HepG2 (cell line): ENCODE results near the gene ABHD11. TPM values are rescaled to one million over a fixed set of nuclear protein-coding genes. Genes with fewer than 3 reads are reported as not detected.

ENCODE experiments used
- ARNTL ChIP-seq: sonication (generic); formaldehyde crosslinking; IDR thresholded peaks from 2 replicates; pipeline ENCODE4 v1.4.0; 2020; ENCODE audit warnings: mild to moderate bottlenecking, missing genetic modification reagents
- CCDC6 ChIP-seq: sonication (generic); formaldehyde crosslinking; IDR thresholded peaks from 2 replicates; pipeline ENCODE4 v1.8.1; 2022; ENCODE audit warnings: mild to moderate bottlenecking, missing genetic modification reagents, moderate library complexity
- GZF1 ChIP-seq: sonication (generic); formaldehyde crosslinking; IDR thresholded peaks from 2 replicates; pipeline ENCODE4 v1.5.1; 2020; ENCODE audit warnings: mild to moderate bottlenecking, missing genetic modification reagents
- IRF2 ChIP-seq: IDR thresholded peaks from 2 replicates; pipeline ENCODE4 v1.6.1; 2018; ENCODE audit warnings: missing genetic modification reagents, missing compliant biosample characterization
- RBM22 ChIP-seq: fragments of 200-400 bp; formaldehyde crosslinking; optimal IDR thresholded peaks from 2 replicates; pipeline ENCODE3; 2017; ENCODE audit warnings: mild to moderate bottlenecking, low read length, moderate library complexity
- RORA ChIP-seq: sonication (generic); formaldehyde crosslinking; IDR thresholded peaks from 2 replicates; pipeline ENCODE4 v1.5.0; 2020; ENCODE audit warnings: mild to moderate bottlenecking, missing genetic modification reagents, moderate library complexity
- SMAD9 ChIP-seq: sonication (generic); formaldehyde crosslinking; IDR thresholded peaks from 2 replicates; pipeline ENCODE4 v1.5.1; 2020; ENCODE audit warnings: mild to moderate bottlenecking, missing genetic modification reagents
- TSC22D2 ChIP-seq: sonication (generic); formaldehyde crosslinking; IDR thresholded peaks from 2 replicates; pipeline ENCODE4 v1.5.1; 2020; ENCODE audit warnings: missing genetic modification reagents, mild to moderate bottlenecking, borderline replicate concordance
- ZBTB33 ChIP-seq: sonication (generic); formaldehyde crosslinking; IDR thresholded peaks from 2 replicates; pipeline ENCODE4 v1.4.0; 2020; ENCODE audit warnings: missing genetic modification reagents
- ZMYM2 ChIP-seq: sonication (generic); formaldehyde crosslinking; IDR thresholded peaks from 2 replicates; pipeline ENCODE4 v1.8.0; 2022; ENCODE audit warnings: mild to moderate bottlenecking, missing genetic modification reagents
- ZNF780A ChIP-seq: sonication (generic); formaldehyde crosslinking; IDR thresholded peaks from 2 replicates; pipeline ENCODE4 v1.8.0; 2022; ENCODE audit warnings: mild to moderate bottlenecking, missing genetic modification reagents, moderate library complexity
- polyA plus RNA-seq, 8 experiments: library from polyadenylated mRNA; depleted of rRNA in 3 of 8; stranded (reverse) in 7 of 8; unstranded in 1 of 8; fragments of >200 nt; fragmentation: Illumina TruSeq in 4 of 8; extraction: Trizol in 4 of 8; gene quantifications; 2 replicates each; pipeline versions ENCODE4 v1.2.1 to v1.2.3, GENCODE V29; 2011 to 2016; ENCODE audit warnings: low read depth in 4 of 8, missing spikeins in 1 of 8, mixed read lengths in 1 of 8; ENCODE audit not compliant: insufficient read depth in 1 of 8
- total RNA-seq, 5 experiments: library from RNA; depleted of rRNA; stranded (reverse); fragments of >200 nt; fragmentation: Illumina TruSeq; extraction: Trizol; gene quantifications; 2 replicates each; pipeline ENCODE4 v1.2.3, GENCODE V29; 2016; ENCODE audit warnings: low read depth in 1 of 5
- TF ChIP-seq, protein P1 (sequence below): sonication (generic); formaldehyde crosslinking; IDR thresholded peaks from 2 replicates; pipeline ENCODE4 v1.8.1; 2023; ENCODE audit warnings: mild to moderate bottlenecking, missing genetic modification reagents
- TF ChIP-seq, protein P2 (sequence below): sonication (generic); formaldehyde crosslinking; IDR thresholded peaks from 2 replicates; pipeline ENCODE4 v1.5.1; 2020; ENCODE audit warnings: missing genetic modification reagents, mild to moderate bottlenecking, borderline replicate concordance
- TF ChIP-seq, protein P3 (sequence below): conservative IDR thresholded peaks from 2 replicates; pipeline ENCODE4 v1.6.1; 2018; ENCODE audit warnings: missing genetic modification reagents
- TF ChIP-seq, protein P4 (sequence below): sonication (generic); formaldehyde crosslinking; IDR thresholded peaks from 2 replicates; pipeline ENCODE4 v1.5.1; 2020; ENCODE audit warnings: mild to moderate bottlenecking, missing genetic modification reagents, borderline replicate concordance

Gene ABHD11
- total and polyA plus RNA-seq, 2 of the 13 experiments (the other 11 are each of a cell fraction or from before 2014, with no cell fraction given): 7.0 to 8.1 TPM

DNA sequence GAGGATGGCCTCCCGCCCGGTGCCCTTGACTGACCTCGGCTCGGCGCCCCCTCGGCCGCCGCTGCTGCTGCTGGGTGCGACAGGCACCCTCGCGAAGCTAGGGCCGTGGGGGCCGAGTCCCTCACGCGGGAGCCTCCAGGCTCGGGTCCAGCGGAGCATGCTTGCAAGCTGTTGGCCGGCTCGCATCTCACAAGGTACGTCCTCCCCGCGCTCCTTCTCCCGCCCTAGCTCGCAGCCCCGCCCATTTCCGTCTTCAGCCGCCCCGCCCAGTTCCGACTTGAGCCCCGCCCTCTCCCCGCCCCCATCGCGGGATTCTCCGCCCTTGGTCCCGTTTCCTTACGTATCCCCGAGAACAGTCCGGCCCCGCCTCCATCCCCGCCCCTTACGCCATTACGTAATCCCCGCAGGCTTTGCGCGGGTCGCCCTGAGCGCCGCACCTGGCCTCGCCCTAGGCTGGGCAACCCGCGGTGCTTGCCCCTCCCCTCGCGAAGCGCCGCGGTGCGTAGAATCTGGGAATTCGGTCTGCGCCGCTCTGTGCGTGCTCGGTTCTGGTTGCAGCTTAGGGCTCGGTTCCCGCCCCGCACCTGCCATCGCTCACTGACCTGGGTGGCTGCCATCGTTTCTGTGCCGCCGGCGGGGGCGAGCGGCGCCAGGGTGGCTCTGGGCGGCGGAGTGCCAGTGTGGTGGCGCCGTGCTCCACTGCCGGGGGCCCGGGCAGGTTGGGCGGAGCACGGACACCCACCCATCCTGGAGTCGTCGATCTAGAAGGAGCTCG, at the start of gene ABHD11 (continued):
- TF ChIP-seq, protein P1, sequence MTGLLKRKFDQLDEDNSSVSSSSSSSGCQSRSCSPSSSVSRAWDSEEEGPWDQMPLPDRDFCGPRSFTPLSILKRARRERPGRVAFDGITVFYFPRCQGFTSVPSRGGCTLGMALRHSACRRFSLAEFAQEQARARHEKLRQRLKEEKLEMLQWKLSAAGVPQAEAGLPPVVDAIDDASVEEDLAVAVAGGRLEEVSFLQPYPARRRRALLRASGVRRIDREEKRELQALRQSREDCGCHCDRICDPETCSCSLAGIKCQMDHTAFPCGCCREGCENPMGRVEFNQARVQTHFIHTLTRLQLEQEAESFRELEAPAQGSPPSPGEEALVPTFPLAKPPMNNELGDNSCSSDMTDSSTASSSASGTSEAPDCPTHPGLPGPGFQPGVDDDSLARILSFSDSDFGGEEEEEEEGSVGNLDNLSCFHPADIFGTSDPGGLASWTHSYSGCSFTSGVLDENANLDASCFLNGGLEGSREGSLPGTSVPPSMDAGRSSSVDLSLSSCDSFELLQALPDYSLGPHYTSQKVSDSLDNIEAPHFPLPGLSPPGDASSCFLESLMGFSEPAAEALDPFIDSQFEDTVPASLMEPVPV: 0 out of 2 replicates have a peak, but pooled peaks have one; percentile 54
- peak; percentile 52; the same call in 1 of the 2 replicates for TF ChIP-seq CCDC6 (CRISPR knock-in tag)
- TF ChIP-seq, protein P2, sequence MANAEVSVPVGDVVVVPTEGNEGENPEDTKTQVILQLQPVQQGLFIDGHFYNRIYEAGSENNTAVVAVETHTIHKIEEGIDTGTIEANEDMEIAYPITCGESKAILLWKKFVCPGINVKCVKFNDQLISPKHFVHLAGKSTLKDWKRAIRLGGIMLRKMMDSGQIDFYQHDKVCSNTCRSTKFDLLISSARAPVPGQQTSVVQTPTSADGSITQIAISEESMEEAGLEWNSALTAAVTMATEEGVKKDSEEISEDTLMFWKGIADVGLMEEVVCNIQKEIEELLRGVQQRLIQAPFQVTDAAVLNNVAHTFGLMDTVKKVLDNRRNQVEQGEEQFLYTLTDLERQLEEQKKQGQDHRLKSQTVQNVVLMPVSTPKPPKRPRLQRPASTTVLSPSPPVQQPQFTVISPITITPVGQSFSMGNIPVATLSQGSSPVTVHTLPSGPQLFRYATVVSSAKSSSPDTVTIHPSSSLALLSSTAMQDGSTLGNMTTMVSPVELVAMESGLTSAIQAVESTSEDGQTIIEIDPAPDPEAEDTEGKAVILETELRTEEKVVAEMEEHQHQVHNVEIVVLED (CRISPR knock-in tag): peak; percentile 95
- peak; percentile 49 for TF ChIP-seq ARNTL (CRISPR knock-in tag)
- TF ChIP-seq IRF2 (CRISPR knock-in tag): peak; percentile 44; the same call in 1 of the 2 replicates
- TF ChIP-seq GZF1 (CRISPR knock-in tag): 0 out of 2 replicates have a peak, but pooled peaks have one; percentile 35
- TF ChIP-seq SMAD9 (CRISPR knock-in tag): no peak
- TF ChIP-seq, protein P3, sequence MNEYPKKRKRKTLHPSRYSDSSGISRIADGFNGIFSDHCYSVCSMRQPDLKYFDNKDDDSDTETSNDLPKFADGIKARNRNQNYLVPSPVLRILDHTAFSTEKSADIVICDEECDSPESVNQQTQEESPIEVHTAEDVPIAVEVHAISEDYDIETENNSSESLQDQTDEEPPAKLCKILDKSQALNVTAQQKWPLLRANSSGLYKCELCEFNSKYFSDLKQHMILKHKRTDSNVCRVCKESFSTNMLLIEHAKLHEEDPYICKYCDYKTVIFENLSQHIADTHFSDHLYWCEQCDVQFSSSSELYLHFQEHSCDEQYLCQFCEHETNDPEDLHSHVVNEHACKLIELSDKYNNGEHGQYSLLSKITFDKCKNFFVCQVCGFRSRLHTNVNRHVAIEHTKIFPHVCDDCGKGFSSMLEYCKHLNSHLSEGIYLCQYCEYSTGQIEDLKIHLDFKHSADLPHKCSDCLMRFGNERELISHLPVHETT (CRISPR knock-in tag): peak; percentile 71; the same call in 1 of the 2 replicates
- TF ChIP-seq TSC22D2 (CRISPR knock-in tag): no peak
- TF ChIP-seq RORA (CRISPR knock-in tag): no peak
- no peak; the same call in 1 of the 2 replicates for TF ChIP-seq ZBTB33 (CRISPR knock-in tag)
- no peak for TF ChIP-seq ZNF780A
- TF ChIP-seq, protein P4, sequence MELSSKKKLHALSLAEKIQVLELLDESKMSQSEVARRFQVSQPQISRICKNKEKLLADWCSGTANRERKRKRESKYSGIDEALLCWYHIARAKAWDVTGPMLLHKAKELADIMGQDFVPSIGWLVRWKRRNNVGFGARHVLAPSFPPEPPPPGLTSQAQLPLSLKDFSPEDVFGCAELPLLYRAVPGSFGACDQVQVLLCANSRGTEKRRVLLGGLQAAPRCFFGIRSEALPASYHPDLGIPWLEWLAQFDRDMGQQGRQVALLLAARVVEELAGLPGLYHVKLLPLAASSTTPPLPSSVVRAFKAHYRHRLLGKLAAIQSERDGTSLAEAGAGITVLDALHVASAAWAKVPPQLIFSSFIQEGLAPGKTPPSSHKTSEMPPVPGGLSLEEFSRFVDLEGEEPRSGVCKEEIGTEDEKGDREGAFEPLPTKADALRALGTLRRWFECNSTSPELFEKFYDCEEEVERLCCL (CRISPR knock-in tag): no peak; the same call in 1 of the 2 replicates
- TF ChIP-seq ZMYM2: 0 out of 2 replicates have a peak, but pooled peaks have one; percentile 12
- no peak for TF ChIP-seq RBM22
